ENCODE measurements around the gene DPP6. TPM values are rescaled to one million over a fixed set of nuclear protein-coding genes. Genes with fewer than 3 reads are reported as not detected.

The DPP6 gene
- polyA plus RNA-seq, 1 donor (not counting 4 experiments of a cell fraction or from before 2014, with no cell fraction given): not detected

DNA sequence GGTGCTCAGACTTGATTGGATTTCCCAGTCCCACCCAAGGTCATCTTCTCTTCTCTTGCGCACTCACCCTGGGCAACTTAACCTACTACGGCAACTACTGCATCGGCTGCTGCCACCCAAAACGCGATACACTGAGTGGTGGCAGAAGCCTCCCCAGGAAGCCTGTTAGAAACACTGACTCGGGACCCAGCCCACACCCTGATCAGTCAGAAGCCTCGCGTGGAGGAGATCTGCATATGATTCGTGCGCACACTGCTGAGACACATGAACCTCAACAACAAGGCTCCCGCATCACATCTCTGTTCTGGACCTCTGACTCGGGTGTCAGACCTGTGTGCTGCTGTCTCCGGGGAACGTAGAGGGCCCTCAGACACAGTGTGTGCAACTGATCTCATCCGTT, 531.3 kb downstream of the DPP6 start:
- Histone ChIP-seq H3K4me3 (ENCODE audit: control insufficient read depth in 2 of 3, extremely low read depth in 1 of 3, insufficient read depth in 2 of 3, low read depth in 1 of 3, low read length in 3 of 3) (no peak overlapping the region), H3K4me2 (ENCODE audit: control insufficient read depth, extremely low read depth, insufficient read depth, low read depth, low read length) (no peak overlapping the region), H3K4me1 (ENCODE audit: control insufficient read depth, extremely low read depth, insufficient read depth, low read length) (no peaks in the 10 kb centered on the region), H3K36me3 (ENCODE audit: control insufficient read depth in 2 of 2, extremely low read depth in 1 of 2, insufficient read depth in 2 of 2, low read length in 2 of 2) (no peaks in the 10 kb centered on the region), H3K27ac (ENCODE audit: control insufficient read depth, insufficient read depth, low read length) (no peak overlapping the region), H3K9me3 (ENCODE audit: control insufficient read depth, low read depth, low read length) (peaks cover 9% of the 10 kb centered on the region), H2AFZ (ENCODE audit: control insufficient read depth, low read length) (no peak overlapping the region), H3K79me2 (ENCODE audit: control insufficient read depth, insufficient read depth, low read length) (no peaks in the 10 kb centered on the region), H3K27me3 (ENCODE audit: control insufficient read depth, extremely low read depth, insufficient read depth, low read length) (no peaks in the 10 kb centered on the region), H4K20me1 (ENCODE audit: control insufficient read depth, extremely low read depth, insufficient read depth, low read length) (no peaks in the 10 kb centered on the region), H3K9ac (ENCODE audit: control insufficient read depth, extremely low read depth, insufficient read depth, low read length) (no peak overlapping the region), H3K9me1 (ENCODE audit: control insufficient read depth, extremely low read depth, insufficient read depth, low read length) (no peaks in the 10 kb centered on the region)
- DNase-seq (ENCODE audit: low read depth, low spot score): no peak
- dilution Hi-C loops (cut with MboI; ENCODE audit: extremely low pct_ligation_motif_present, low sequenced_read_pairs): no loop called here
- TF ChIP-seq, protein P1, sequence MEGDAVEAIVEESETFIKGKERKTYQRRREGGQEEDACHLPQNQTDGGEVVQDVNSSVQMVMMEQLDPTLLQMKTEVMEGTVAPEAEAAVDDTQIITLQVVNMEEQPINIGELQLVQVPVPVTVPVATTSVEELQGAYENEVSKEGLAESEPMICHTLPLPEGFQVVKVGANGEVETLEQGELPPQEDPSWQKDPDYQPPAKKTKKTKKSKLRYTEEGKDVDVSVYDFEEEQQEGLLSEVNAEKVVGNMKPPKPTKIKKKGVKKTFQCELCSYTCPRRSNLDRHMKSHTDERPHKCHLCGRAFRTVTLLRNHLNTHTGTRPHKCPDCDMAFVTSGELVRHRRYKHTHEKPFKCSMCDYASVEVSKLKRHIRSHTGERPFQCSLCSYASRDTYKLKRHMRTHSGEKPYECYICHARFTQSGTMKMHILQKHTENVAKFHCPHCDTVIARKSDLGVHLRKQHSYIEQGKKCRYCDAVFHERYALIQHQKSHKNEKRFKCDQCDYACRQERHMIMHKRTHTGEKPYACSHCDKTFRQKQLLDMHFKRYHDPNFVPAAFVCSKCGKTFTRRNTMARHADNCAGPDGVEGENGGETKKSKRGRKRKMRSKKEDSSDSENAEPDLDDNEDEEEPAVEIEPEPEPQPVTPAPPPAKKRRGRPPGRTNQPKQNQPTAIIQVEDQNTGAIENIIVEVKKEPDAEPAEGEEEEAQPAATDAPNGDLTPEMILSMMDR (optimal IDR thresholded peaks at IDR 0.05 in 1 of 3, IDR thresholded peaks at IDR 0.05 in 1 of 3, conservative IDR thresholded peaks at IDR 0.05 in 1 of 3; ENCODE audit: extremely low read depth in 1 of 3, insufficient read depth in 2 of 3, low read length in 3 of 3): no peak
- TF ChIP-seq EZH2 (IDR thresholded peaks at IDR 0.05; ENCODE audit: low read length): no peak
- FAIRE-seq: no peak

DNA sequence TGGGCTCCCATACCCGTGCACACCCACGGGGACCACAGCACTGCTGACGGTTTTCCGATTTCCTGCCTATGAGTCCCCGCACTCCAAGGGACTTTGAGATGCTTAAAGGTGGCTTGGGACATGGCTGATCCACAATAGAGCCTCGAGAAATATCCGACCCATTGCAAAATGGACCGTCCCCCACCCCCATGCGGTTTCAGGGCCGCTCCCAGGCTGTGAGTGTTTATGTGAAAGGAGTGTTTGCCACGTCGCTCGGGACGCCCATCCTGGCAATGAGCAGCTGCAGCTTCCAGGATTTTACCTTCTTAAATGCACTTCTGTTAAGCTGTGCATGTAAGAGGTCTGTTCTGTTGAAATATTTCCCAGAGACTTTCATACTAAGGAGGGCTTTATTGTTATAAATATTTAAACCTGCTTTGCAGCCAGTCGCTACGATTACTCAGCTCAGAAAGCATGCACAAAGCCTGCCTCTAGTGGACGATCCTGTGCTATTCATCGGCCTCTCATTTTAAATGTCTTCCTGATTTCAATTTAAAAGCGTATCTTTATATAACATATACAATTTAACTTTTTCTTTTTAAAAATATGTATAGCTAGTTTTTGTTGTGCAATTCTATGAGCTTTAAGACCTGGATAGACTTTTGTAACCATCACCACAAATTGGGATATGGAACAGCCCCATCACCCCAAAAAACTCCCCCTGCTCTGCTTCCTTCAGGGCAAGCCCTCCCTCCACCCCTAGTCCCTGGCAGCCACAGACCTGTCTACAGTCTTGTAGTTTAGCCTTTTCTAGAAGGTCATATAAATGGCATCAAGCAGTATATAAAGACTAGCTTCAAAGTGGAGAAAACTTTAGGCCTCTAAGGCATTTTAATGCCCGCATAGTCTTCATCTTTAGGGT, 532.4 kb downstream of the DPP6 start:
- Histone ChIP-seq H2AFZ (ENCODE audit: control insufficient read depth, low read length) (no peak overlapping the region), H3K27me3 (ENCODE audit: control insufficient read depth, extremely low read depth, insufficient read depth, low read length) (no peaks in the 10 kb centered on the region), H3K4me3 (ENCODE audit: control insufficient read depth in 2 of 3, extremely low read depth in 1 of 3, insufficient read depth in 2 of 3, low read depth in 1 of 3, low read length in 3 of 3) (no peak overlapping the region), H3K79me2 (ENCODE audit: control insufficient read depth, insufficient read depth, low read length) (no peaks in the 10 kb centered on the region), H3K4me2 (ENCODE audit: control insufficient read depth, extremely low read depth, insufficient read depth, low read depth, low read length) (no peak overlapping the region), H3K36me3 (ENCODE audit: control insufficient read depth in 2 of 2, extremely low read depth in 1 of 2, insufficient read depth in 2 of 2, low read length in 2 of 2) (no peaks in the 10 kb centered on the region), H3K9me1 (ENCODE audit: control insufficient read depth, extremely low read depth, insufficient read depth, low read length) (no peaks in the 10 kb centered on the region), H3K9me3 (ENCODE audit: control insufficient read depth, low read depth, low read length) (peaks cover 9% of the 10 kb centered on the region), H4K20me1 (ENCODE audit: control insufficient read depth, extremely low read depth, insufficient read depth, low read length) (no peaks in the 10 kb centered on the region), H3K27ac (ENCODE audit: control insufficient read depth, insufficient read depth, low read length) (no peak overlapping the region), H3K4me1 (ENCODE audit: control insufficient read depth, extremely low read depth, insufficient read depth, low read length) (no peaks in the 10 kb centered on the region), H3K9ac (ENCODE audit: control insufficient read depth, extremely low read depth, insufficient read depth, low read length) (no peak overlapping the region)
- dilution Hi-C loops (cut with MboI; ENCODE audit: extremely low pct_ligation_motif_present, low sequenced_read_pairs): no loop called here
- DNase-seq (ENCODE audit: low read depth, low spot score) (no peak), FAIRE-seq (no peak)
- TF ChIP-seq, protein P1 (optimal IDR thresholded peaks at IDR 0.05 in 1 of 3, IDR thresholded peaks at IDR 0.05 in 1 of 3, conservative IDR thresholded peaks at IDR 0.05 in 1 of 3; ENCODE audit: extremely low read depth in 1 of 3, insufficient read depth in 2 of 3, low read length in 3 of 3): no peak
- TF ChIP-seq EZH2 (IDR thresholded peaks at IDR 0.05; ENCODE audit: low read length): no peak

All from keratinocyte (primary cell).